Right lobe of liver (tissue), 4 donors: Measurements from ENCODE around the gene FRY.

ENCODE experiments used
- POLR2A ChIP-seq: fragments of 450-650 bp; IDR thresholded peaks from one replicate; pipeline ENCODE4 v1.6.1; 2017; ENCODE audit warnings: antibody characterized with exemption, mild to moderate bottlenecking
- TF ChIP-seq, protein P1 (sequence below), 4 donors: fragments of 200-600 bp in 3 of 4; fragments of 450-650 bp in 1 of 4; IDR thresholded peaks; one replicate each; pipeline versions ENCODE4 v1.5.1 to v1.8.0; 2016 to 2022; ENCODE audit warnings: antibody characterized with exemption in 4 of 4, mild to moderate bottlenecking in 2 of 4
- donor health status: DM: no; HTN: no; CAD: no.
- donor health status: DM: no; HTN: no; CAD: no.
- donor health status: DM: no; HTN: yes; CAD: no.

DNA sequence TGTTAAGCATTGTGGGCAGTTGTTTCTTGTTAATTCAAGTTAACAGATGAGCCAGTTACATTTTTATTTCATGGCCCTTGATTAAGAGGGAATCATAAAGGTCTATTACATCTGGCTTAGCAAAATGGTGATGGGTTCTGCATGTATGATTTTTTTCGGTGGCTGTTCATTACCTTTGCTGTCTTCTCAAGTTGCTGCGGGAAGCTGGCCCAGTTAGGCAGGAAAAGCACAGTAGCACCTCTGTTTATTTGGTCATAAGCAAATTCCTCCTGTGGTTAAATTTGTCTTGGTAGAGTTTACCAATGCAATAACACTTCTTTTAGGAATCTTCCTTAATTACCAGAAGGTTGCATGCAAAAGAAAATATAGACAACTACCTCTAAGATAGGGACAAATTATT, 104.5 kb downstream of the FRY start:
- no peak for TF ChIP-seq POLR2A
- TF ChIP-seq, protein P1, sequence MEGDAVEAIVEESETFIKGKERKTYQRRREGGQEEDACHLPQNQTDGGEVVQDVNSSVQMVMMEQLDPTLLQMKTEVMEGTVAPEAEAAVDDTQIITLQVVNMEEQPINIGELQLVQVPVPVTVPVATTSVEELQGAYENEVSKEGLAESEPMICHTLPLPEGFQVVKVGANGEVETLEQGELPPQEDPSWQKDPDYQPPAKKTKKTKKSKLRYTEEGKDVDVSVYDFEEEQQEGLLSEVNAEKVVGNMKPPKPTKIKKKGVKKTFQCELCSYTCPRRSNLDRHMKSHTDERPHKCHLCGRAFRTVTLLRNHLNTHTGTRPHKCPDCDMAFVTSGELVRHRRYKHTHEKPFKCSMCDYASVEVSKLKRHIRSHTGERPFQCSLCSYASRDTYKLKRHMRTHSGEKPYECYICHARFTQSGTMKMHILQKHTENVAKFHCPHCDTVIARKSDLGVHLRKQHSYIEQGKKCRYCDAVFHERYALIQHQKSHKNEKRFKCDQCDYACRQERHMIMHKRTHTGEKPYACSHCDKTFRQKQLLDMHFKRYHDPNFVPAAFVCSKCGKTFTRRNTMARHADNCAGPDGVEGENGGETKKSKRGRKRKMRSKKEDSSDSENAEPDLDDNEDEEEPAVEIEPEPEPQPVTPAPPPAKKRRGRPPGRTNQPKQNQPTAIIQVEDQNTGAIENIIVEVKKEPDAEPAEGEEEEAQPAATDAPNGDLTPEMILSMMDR (IDR thresholded peaks at IDR 0.05), result no peak
